ENCODE measurements around the gene ATG4A.

ATG4A gene, protein sequence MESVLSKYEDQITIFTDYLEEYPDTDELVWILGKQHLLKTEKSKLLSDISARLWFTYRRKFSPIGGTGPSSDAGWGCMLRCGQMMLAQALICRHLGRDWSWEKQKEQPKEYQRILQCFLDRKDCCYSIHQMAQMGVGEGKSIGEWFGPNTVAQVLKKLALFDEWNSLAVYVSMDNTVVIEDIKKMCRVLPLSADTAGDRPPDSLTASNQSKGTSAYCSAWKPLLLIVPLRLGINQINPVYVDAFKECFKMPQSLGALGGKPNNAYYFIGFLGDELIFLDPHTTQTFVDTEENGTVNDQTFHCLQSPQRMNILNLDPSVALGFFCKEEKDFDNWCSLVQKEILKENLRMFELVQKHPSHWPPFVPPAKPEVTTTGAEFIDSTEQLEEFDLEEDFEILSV

GRCh38 chrX:108091264-108091877 lies at the start of gene ATG4A, which contains the start of gene PSMD10:
ATG4A (plus strand) TSS chrX:108091778; CDS start chrX:108091827, 49 bp downstream.
PSMD10 (minus strand) TSS chrX:108091542; CDS start chrX:108091520, 22 bp downstream.
- peak; percentile 95 for DNase-seq

DNA sequence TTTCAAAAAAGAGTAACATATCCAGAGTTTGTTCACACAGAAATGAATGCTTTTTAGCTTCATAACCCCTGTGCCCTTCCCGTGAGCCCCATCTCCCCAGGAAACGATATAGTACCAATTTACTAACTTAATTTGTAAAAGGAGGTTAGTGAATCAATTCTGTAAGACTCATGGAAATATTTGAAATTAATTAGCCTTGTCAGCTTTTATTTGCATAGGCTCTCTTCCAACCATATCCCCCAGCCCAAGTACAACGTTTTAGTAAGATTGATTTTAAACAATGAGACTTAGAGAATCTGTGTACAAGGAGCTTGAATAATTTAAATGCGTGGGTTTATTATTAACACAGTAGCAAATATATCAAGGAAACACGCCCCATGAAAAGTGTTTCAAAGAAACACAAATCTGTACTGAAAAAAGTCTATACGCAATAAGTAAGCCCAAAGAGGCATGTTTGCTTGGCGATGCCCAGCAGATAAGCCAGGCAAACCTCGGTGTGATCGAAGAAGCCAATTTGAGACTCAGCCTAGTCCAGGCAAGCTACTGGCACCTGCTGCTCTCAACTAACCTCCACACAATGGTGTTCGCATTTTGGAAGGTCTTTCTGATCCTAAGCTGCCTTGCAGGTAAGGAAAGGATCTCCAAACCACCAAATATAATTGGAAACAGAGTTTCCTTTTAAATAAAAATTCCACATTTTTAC lies 46.9 kb upstream of the ATG4A start, which contains the start of gene VSIG1:
TSS of gene VSIG1 (plus strand) at position 512 of the 703 bp plus-strand sequence. CDS start at position 578, 66 bp downstream.
- no peak for DNase-seq

DNA sequence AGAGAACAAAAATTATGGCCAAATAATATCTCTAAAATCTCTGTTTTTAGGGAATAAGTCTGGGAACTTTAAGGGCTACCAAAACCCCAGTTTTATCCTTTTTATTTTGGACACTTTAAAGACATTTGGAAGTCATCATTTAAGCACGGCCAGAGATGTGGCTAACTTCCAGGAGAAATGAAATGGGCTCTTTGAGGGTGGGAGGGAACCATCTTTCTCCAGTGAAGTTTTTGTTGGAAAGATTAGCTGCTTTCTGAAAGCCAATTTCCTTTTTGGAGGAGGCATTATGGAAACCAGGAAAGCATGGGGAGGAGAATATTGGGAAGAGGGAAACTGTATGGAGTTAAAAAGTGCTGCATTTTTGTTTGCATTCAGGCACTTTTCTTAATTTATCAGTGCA lies 41.9 kb upstream of the ATG4A start:
- DNase-seq = no peak

GRCh38 chrX:108053218-108053617 lies 38.4 kb upstream of the ATG4A start:
- DNase-seq = no peak

DNA sequence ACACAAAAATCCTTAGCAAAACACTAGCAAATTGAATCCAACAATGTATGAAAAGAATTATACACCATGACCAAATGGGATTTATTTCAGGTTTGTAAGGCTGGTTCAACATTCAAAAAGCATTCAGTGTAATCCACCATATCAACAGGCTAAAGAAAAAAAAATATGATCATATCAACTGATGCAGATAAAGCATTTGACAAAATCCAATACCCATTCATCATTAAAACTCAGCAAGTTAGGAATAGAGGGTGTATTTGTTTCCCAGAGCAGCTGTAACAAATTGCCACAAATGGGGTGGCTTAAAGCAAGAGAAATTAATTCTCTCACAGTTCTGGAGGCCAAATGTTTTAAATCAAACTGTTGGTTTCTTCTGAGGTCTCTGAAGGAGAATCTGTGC lies 36.0 kb upstream of the ATG4A start:
- no peak for DNase-seq

- no peak for DNase-seq
These were observed 31.8 kb upstream of the ATG4A start for GRCh38 chrX:108059801-108060200.

DNA sequence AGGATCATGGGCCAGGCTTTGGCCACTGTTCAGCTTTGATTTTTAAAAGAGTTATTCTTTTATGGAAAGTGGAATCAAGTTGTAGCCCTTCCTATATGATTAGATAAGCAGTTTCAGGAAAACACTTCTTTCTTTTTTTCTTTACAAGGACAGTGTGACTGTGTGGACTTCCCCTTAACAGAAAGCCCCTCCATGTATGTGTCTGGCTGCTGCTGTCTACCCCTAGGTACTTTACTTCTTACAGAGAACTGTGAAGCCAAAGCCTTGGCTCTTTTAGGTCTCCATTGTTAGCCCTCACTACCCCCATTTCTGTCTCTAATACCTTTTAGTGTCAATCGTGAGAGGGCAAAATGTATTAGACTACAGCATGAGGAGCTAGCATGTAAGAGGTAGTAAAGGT lies 27.6 kb upstream of the ATG4A start:
- no peak for DNase-seq

GRCh38 chrX:108064613-108065012 lies 27.0 kb upstream of the ATG4A start:
- no peak for DNase-seq

DNA sequence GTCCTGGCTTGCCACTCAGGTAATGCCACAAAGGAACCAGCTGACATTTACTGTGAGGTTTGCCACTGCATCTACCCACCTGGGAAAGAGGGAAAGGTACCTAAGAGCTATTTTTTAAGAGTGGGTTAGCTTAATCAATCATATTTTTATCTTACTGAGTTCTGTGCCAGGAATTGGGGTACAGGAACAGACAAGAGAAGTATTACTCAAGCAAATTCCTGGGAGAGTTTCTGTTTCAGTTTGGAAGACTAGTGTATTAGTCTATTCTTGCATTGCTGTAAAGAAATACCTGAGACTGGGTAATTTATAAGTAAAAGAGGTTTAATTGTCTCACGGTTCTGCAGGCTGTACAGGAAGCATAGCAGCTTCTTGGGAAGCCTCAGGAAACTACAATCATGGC lies 23.5 kb upstream of the ATG4A start:
- no peak for DNase-seq

DNA sequence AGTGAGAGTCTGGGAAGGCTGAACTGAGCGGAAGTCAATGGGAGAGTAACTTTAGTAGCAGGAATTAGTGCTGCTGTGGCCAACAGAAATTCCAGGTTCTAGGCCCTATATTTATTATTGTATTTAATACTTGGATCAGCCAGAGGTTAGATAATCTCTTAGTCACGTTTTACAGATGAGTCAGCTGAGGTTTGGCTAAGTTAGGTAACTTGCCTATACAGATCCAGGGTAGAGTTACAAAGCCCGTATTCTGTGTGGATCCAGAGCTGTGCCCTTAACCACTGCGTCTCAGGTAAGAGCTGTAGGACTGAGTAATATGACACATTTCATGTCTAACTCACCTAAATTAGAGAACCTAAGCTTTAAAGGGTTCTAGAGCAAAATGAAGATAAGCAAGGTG lies 20.7 kb upstream of the ATG4A start:
- DNase-seq = no peak

- no peak for DNase-seq
These were observed 20.0 kb upstream of the ATG4A start for GRCh38 chrX:108071578-108071977.

DNA sequence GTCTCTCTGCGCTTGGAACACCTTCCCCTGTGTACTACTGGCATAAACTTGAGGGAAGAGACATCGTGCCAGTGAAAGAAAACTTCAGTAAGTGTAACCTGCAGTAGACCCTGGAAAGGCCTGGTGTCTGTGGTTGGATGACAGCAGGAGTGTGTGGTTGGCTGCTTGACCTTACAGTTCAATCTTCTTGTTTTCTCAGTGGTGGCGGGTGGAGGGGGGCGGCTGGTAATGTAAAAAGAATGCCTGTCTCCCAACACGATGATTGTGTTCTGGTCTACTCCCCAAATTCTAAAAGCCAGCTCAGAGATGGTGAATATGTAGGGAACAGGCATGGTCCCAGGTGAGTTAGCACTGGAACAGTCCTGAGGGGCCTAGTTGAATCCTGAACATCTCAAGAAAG lies 18.8 kb upstream of the ATG4A start:
- DNase-seq = no peak

DNA sequence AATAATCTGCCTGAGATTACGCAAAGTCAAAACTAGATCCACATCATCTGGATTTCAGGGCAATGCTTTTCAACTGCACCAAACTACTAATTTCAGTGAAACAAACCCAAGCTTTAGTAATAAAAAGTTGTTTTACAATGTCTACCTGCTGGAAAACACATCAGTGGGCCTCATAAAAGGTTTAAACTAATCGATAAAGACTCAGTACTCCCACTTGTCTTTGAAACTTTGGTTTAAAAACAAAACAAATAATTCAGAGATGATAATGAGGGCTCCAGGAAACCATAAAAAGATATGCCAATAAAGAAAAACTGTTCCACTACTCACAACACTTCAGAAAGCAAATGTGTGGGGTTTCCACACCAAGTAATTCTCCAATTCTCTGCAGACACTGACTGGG lies 10.5 kb upstream of the ATG4A start:
- DNase-seq = no peak

DNA sequence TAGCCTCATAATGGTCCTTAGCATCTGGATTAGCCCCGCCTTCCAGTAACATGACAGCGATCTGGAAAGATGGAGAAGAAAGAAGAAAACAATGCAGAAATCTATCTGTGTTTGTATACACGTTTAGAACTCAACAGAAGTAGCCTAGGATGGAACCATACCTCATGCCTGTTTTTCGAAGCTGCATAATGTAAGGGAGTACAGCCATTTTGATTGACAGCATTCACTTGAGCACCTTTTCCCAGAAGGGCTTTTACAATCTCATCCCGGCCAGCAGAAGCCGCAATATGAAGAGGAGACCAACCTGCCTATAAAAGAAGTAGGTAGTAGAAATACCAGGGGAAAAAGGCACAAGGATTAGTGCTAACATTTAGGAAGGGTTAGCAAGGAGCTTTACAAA lies 3.8 kb upstream of the ATG4A start:
- no peak for DNase-seq

DNA sequence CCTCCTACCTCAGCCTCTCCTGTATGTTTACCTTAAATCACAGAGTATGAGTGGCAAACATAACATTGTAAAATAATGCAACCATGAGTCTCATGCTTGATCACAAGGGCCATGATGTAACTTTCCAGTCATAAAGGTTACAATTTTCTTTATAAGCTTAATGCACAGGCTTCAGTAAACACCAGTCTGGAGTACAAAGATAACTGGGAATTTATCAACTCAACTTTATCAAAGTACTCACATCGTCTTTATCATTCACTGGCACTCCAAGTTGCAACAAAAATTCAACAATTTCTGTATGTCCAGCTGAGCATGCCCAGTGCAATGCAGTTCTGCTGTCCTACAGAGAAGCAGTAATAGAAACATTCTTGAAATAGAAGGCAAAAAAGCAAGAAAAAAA lies 3.1 kb upstream of the ATG4A start:
- DNase-seq = peak; percentile 50

DNA sequence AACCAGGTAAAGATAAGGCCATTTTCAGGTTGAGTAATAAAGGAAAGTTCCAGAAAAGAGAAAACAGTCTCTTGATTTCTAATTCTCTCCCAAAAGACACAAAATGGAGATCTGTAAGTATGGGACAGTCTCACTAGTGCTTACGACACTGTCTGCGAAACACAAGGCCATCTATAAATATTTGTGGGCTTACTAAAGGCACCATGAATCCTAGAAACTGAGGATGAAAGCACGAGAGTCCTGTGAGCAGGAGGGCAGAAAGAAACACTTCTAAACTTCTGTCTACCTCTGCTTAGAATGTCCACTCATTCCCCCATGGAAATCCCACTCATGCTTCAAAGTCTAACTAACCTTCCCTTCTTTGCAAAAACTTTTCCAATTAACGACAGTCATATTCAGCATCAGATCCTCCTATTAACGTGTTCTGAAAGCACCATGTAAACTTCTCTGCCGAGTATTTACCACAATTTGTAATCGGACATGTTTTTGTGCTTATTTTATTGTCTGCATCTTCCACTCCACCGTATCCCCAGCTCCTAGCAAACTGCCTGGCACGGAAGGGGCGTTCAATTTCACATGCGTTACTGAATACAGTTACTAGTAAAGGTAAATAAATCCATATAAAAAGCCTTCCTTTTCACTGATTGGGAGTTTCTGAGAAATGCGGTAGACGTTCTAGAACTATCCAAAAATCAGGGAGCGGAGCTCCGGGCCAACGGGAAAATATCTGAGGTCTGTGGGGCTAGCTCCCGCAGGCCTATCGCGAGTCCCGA lies 901 bp upstream of the ATG4A start:
- DNase-seq = peak; percentile 14

- peak; percentile 33 for DNase-seq
These were observed 307 bp downstream of the ATG4A start for GRCh38 chrX:108091878-108092291.

- no peak for DNase-seq
These were observed 5.8 kb downstream of the ATG4A start for GRCh38 chrX:108097380-108097779.

- DNase-seq = no peak
These were observed 13.9 kb downstream of the ATG4A start for GRCh38 chrX:108105473-108105872.

- no peak for DNase-seq
These were observed 23.0 kb downstream of the ATG4A start for GRCh38 chrX:108114541-108114940.

- no peak for DNase-seq
These were observed 26.4 kb downstream of the ATG4A start for GRCh38 chrX:108117988-108118387.

DNA sequence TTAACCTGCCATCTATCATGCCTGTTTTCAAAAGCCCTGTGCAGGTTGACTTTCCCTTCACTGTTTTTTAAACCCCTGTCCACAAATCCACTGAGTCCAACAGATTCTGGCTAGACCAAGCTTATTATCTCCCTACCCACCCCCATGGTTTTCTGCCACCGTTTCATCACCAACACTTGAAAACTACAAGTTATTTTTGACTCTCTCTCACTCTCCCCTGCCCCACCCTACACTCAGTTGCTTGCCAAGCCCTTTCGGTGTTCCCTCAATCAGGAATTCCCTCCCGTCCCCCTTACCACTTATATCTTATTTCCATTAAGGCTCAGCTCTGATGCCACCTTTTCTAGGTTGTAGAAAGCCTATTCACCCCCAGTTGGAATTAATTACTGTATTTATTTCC lies 29.7 kb downstream of the ATG4A start:
- no peak for DNase-seq

GRCh38 chrX:108122748-108123147 lies 31.2 kb downstream of the ATG4A start:
- no peak for DNase-seq
